ENCODE results near the gene KRTAP20-1. TPM values are rescaled to one million over a fixed set of nuclear protein-coding genes. Genes with fewer than 3 reads are reported as not detected.

Gene KRTAP20-1
- total RNA-seq, result not detected in 2 replicates

- DNase-seq (ENCODE audit: extremely low read depth, low read depth, low spot score), result no peak
Observed at GRCh38 chr21:30616125-30616524, at the start of gene KRTAP20-1. KRTAP20-1 (plus strand) TSS chr21:30616425; CDS start chr21:30616455, 30 bp downstream.

GRCh38 chr21:30567617-30568016 lies 48.6 kb upstream of the KRTAP20-1 start:
- no peak for DNase-seq (ENCODE audit: extremely low read depth, low read depth, low spot score)

- no peak for DNase-seq (ENCODE audit: extremely low read depth, low read depth, low spot score)
Observed at GRCh38 chr21:30577766-30578165, 38.5 kb upstream of the KRTAP20-1 start.

GRCh38 chr21:30579346-30579745 lies 36.9 kb upstream of the KRTAP20-1 start:
- no peak for DNase-seq (ENCODE audit: extremely low read depth, low read depth, low spot score)

- DNase-seq (ENCODE audit: extremely low read depth, low read depth, low spot score), result no peak
Observed at GRCh38 chr21:30580132-30580531, 36.1 kb upstream of the KRTAP20-1 start.

- DNase-seq (ENCODE audit: extremely low read depth, low read depth, low spot score), result no peak
Observed at GRCh38 chr21:30582870-30583269, 33.4 kb upstream of the KRTAP20-1 start.

GRCh38 chr21:30590297-30590696 lies 25.9 kb upstream of the KRTAP20-1 start, which contains the start of gene KRTAP22-2:
KRTAP22-2 (minus strand) TSS chr21:30590397.
- DNase-seq (ENCODE audit: extremely low read depth, low read depth, low spot score), result no peak

GRCh38 chr21:30592140-30592539 lies 24.1 kb upstream of the KRTAP20-1 start, which contains the start of gene KRTAP6-3:
KRTAP6-3 (plus strand) TSS chr21:30592440; CDS start chr21:30592446, 6 bp downstream.
- DNase-seq (ENCODE audit: extremely low read depth, low read depth, low spot score), result no peak

- DNase-seq (ENCODE audit: extremely low read depth, low read depth, low spot score), result no peak
Observed at GRCh38 chr21:30598802-30599201, 17.4 kb upstream of the KRTAP20-1 start, which contains the start of gene KRTAP6-2. KRTAP6-2 (minus strand) TSS chr21:30598902; CDS start chr21:30598874, 28 bp downstream.

GRCh38 chr21:30600787-30601186 lies 15.4 kb upstream of the KRTAP20-1 start, which contains the start of gene KRTAP22-1:
KRTAP22-1 (plus strand) TSS chr21:30601087.
- DNase-seq (ENCODE audit: extremely low read depth, low read depth, low spot score), result no peak

GRCh38 chr21:30605968-30606367 lies 10.3 kb upstream of the KRTAP20-1 start:
- no peak for DNase-seq (ENCODE audit: extremely low read depth, low read depth, low spot score)

GRCh38 chr21:30612132-30612531 lies 4.1 kb upstream of the KRTAP20-1 start:
- no peak for DNase-seq (ENCODE audit: extremely low read depth, low read depth, low spot score)

GRCh38 chr21:30613836-30614235 lies 2.4 kb upstream of the KRTAP20-1 start, which contains the start of gene KRTAP6-1:
KRTAP6-1 (minus strand) TSS chr21:30613930; CDS start chr21:30613904, 26 bp downstream.
- DNase-seq (ENCODE audit: extremely low read depth, low read depth, low spot score), result no peak

GRCh38 chr21:30615199-30615598 lies 1.0 kb upstream of the KRTAP20-1 start:
- no peak for DNase-seq (ENCODE audit: extremely low read depth, low read depth, low spot score)

GRCh38 chr21:30620080-30620479 lies 3.9 kb downstream of the KRTAP20-1 start:
- DNase-seq (ENCODE audit: extremely low read depth, low read depth, low spot score), result no peak

GRCh38 chr21:30620522-30620921 lies 4.3 kb downstream of the KRTAP20-1 start, which contains the start of gene KRTAP20-4:
KRTAP20-4 (plus strand) TSS chr21:30620627.
- no peak for DNase-seq (ENCODE audit: extremely low read depth, low read depth, low spot score)

GRCh38 chr21:30623362-30623761 lies 7.1 kb downstream of the KRTAP20-1 start:
- no peak for DNase-seq (ENCODE audit: extremely low read depth, low read depth, low spot score)

- DNase-seq (ENCODE audit: extremely low read depth, low read depth, low spot score), result no peak
Observed at GRCh38 chr21:30625449-30626165, 9.4 kb downstream of the KRTAP20-1 start.

GRCh38 chr21:30628109-30628508 lies 11.9 kb downstream of the KRTAP20-1 start:
- DNase-seq (ENCODE audit: extremely low read depth, low read depth, low spot score), result no peak

- no peak for DNase-seq (ENCODE audit: extremely low read depth, low read depth, low spot score)
Observed at GRCh38 chr21:30629200-30629599, 13.0 kb downstream of the KRTAP20-1 start.

GRCh38 chr21:30634906-30635305 lies 18.7 kb downstream of the KRTAP20-1 start, which contains the start of gene KRTAP20-2:
KRTAP20-2 (plus strand) TSS chr21:30635206; CDS start chr21:30635264, 58 bp downstream.
- no peak for DNase-seq (ENCODE audit: extremely low read depth, low read depth, low spot score)

GRCh38 chr21:30638686-30639085 lies 22.5 kb downstream of the KRTAP20-1 start:
- DNase-seq (ENCODE audit: extremely low read depth, low read depth, low spot score), result no peak
